Cortex of kidney (tissue), 1 donor: ENCODE measurements around the gene LRMDA.

Source experiments
- DNase-seq: peaks from one replicate; lab custom pipeline; 2025; lab: John Stamatoyannopoulos, UW

LRMDA gene

DNA sequence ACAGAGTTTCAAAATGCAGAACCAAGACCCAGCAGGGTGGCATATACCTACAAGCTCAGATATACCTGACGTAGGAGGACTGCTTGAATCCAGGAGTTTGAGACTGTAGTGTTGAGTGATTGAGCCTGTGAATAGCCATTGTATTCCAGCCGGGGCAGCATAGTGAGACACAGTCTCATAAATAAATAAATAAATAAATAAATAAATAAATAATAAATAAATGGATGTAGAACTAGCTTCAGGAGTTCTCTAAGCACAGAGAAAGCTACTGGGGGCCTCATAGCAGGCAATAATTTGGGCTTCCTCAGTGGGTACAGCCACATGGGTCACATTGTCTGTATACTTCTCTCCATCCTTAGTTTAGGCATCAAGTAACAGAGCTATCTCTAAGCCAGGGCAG lies 906.8 kb downstream of the LRMDA start:
- no peak for DNase-seq

DNA sequence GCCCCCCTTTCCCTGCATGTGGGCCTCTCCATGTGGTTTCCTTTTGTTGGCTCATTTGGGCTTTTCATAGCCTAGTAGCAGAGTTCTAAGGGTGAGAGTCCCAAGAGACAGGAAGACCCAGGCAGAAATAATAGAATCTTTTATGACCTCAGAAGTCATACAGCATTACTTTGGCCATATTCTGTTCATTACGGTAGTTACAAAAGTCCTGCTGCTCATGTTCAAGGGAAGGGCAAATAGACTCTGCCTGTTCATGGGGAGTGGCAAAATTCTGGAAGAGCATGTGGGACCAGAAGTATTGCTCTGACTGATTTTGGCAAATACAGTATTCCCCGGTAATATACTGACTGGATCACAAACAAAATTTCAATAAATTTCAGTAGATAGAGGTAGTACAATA lies 910.3 kb downstream of the LRMDA start:
- DNase-seq = no peak

- DNase-seq = no peak
Observed at GRCh38 chr10:76342996-76343395, 911.6 kb downstream of the LRMDA start.

DNA sequence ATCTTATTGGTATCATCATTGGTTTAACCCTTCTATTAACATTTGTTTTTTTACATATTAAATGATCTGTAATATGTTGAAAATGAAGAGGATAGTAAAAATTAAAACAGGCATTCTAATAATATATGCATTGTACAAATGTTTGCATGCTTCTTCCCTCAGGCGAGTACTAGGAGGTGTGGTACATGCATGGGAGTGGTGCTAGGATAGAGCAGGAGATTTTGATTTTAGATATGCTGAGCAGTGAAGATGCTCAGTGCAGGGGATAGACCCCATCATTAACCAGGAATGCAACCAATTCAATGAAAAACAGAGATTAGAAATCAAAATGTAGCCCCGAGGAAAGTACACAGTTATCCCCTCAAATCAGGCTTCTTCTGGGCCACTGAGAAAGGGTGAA lies 916.4 kb downstream of the LRMDA start:
- DNase-seq = no peak

GRCh38 chr10:76350583-76350982 lies 919.2 kb downstream of the LRMDA start:
- no peak for DNase-seq

DNA sequence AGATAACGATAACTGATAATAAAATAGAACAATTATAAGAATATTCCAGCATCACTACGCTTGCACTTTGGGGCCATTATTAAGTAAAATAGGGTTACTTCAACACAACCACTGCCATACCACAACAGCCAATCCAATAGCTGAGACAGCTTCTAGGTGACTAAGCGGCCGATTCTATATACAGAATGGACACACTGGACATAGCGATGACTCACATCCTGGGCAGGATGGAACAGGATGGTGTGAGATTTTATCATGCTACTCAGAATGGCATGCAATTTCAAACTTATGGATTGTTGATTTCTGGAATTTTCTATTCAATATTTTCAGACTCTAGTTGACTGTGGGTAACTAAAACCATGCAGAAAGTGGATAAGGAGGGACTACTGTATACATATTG lies 920.9 kb downstream of the LRMDA start:
- DNase-seq = no peak

DNA sequence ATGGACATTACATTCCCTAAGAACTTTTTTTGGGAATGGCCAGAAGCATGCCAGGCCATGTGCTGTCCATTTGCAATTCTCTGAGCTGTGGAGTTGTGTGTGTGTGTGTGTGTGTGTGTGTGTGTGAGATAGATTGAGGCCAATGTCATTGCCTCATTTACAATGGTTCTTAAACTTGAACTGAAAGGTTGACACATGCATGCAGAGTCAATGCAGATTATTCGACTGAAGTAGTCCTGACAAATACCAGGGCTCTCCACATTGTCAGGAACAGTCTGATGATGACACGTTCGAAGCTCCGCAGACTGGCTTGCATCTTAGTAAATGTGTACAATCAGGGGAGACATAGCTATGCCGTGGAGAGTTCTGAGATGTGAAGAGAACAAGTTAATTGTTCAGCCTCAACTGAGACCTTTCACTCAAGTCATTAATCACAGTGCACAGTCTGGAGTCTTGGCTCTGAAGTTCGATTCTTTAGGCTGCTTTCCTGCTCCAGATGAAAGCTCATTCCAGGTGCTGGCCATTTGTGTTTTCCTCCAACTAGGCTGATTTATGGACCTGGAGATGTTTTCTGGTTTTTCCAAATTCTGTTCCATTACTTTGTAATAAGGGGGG lies 921.9 kb downstream of the LRMDA start:
- no peak for DNase-seq

- DNase-seq = no peak
Observed at GRCh38 chr10:76354212-76354738, 922.9 kb downstream of the LRMDA start.

GRCh38 chr10:76354921-76355320 lies 923.5 kb downstream of the LRMDA start:
- no peak for DNase-seq

- DNase-seq = no peak
Observed at GRCh38 chr10:76356557-76356956, 925.1 kb downstream of the LRMDA start.

GRCh38 chr10:76357726-76358415 lies 926.4 kb downstream of the LRMDA start:
- DNase-seq = no peak

- DNase-seq = no peak
Observed at GRCh38 chr10:76358743-76359395, 927.4 kb downstream of the LRMDA start.

GRCh38 chr10:76375761-76376160 lies 944.3 kb downstream of the LRMDA start:
- DNase-seq = no peak

DNA sequence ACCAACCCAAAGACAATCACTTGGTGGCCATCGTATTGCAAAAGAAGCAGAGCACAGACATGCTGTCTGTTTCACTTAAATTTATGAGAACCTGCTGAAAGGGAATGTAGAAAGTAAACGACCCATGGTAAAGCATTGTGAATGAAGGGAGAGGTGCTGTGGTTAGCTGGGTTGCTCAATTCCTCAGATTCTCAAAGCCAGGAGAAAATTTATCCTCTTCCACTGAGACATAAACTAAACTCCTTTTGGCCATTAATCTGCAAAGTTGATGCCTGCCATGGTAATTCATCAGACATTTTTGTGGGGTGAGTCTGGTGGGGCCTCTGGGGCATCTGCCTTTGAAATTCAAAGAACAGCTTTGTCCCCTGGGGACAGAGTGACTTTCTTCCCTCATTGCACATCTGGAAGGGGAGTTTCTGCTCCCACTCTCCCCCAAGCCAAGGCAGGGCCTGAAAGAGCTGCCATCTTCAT lies 951.0 kb downstream of the LRMDA start:
- DNase-seq = no peak

DNA sequence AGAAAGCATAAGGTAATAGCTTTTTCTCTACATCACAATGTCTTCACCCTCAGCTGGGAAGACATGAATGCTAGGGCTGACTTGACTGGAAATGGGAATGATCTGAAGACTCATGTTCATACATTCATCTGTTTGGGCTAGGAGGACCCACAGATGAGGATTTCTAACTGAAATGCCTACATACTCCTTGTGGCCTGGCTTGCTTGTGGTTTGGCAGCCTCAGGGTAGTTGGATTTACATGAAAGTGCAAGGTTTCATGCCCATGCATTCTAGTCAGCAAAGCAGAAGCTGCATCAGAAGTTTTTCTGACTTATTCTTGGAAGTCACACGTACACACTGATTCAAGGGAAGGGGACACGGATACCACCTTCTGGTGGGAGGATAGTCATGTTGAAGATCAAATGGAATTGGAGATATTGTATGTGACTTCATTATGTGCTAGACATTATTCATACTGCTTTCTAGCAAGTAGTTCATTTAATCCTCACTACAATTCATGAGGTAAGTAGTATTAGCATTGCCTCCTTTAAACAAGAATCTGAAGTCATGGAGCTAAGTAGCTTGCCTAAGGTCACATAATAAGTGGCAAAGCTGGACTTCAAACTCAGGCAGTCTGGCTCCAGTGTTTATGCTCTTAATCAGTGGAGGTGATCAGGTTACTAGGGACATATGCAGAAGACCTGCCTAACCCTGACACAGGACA lies 957.0 kb downstream of the LRMDA start:
- DNase-seq = no peak

GRCh38 chr10:76393875-76394706 lies 962.7 kb downstream of the LRMDA start:
- no peak for DNase-seq

- no peak for DNase-seq
Observed at GRCh38 chr10:76394707-76395042, 963.3 kb downstream of the LRMDA start.

DNA sequence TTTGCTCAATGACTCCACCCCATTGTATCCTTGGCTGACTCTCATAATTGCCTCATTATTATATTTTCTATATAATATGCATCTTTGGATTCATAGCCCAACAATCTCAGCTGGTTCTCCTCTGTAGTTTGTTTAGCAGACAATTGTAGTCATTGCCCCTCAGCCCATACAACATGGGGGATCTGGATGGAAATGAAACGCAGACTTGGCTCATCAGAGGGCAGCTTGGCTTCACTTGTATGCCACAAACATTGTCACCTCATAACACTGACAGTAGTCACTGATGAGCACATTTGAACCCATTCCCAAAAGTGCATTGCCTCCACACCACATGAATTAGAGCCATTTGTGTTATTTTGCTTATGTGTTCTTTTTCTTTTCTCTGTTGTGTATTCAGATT lies 963.8 kb downstream of the LRMDA start:
- DNase-seq = no peak

DNA sequence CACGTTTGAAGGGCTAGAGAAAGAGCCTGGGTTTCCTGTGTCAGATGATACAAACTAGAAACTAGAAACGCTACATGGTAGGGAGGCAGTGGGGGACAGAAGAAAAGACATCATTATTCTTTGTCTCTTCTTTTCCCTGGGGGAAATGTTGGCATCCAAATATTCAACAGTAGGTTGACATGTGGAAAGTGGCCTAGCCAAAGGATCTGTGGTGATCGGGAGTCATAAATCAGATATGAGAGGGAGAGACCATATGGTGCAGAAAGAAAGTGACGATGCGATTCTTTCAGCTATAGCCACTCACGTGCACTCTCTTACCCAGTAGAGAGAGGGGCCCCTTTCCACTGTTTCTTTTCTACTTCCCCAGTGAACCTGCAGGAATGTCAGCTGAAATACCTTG lies 964.7 kb downstream of the LRMDA start:
- no peak for DNase-seq

DNA sequence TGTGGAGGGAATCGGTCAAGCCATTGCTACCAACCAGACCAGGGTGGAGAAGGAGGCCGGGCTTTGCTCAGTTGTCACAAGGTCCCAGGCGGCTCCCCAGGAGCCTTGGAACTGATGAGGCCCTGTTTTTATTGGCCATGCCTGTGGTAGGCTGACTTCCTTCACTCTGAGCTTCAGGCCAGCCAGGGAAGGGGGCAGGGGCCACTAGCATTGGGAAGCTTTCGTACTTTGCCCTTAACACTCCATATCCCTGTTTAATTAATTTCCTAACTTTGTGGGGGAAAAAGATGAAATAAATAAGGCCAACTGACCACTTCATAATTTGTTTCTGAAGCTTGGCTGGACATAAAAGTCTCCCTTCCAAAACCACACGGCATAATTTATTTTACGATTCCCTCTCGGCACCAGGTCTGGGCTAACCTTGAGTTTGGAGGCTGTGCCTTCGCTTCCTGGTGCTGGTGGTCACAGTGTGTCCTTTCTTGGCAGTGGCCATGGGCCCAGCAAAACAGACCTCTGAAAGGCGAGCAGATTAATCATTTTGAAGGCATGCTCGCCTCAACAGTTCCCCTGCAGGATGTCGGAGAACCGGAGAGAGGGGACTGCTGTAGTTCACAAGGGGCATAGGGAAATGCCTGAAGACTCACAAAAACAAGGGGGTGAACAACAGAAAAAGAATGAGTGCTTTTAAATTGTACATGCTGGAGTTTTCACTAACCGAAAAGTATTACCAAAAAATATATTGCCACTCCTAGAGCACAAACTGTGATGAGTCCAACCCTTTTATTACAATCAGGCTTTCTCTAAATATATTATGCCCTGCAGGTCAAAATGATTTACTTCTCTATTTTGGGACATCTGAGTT lies 966.0 kb downstream of the LRMDA start:
- no peak for DNase-seq
